ENCODE results near the gene TTK. TPM values are rescaled to one million over a fixed set of nuclear protein-coding genes. Genes with fewer than 3 reads are reported as not detected.

Gene TTK
- total RNA-seq, 2 donors from 2014 or later, result 8.9 to 25.3 TPM

DNA sequence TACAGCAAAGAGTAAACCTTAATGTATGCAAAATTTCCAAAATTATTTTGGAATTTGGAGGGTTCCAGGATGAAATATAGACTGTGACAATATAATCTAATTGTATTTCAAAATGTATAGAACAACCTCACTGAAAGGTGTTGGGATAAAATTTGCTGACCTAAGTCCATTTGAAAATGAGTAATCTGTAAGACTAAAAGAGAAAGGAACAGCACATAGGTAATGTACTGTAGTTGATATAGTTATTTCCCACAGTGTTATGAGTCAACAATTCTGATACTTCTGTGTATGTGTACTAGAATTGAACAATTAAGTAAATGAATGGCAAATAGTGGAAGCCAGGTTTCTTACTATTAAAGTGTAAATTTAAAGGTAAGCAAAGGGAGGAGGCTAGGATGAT is 33.3 kb upstream of the TTK start:
- no peak for DNase-seq
- intact Hi-C loops (cut with DNase I), result no loop called here

DNA sequence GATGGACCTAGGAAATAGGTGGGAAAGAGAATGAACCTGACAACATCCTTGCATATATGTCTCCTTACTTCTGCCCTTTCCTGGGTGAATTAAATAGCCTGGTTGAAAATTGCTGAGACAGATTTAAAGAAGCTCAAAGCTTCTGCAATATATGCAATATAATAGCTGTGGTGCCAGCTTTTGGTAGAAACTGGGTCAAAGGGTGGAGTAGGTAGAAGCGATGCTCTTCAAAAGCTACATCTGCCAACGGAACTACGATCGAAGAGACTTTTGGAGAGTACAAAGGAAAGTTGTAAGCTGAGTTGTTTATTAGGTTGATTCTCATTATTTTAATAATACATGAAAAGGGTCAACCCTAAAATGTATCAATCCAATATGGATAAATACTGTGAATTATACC is 22.8 kb upstream of the TTK start:
- H3K4me1 ChIP-seq, result no peaks in the 10 kb centered on the region
- intact Hi-C loops (cut with DNase I), result no loop called here
- DNase-seq, result no peak

More for the DNA sequence above, 33.3 kb upstream of the TTK start:
- Histone ChIP-seq H3K27ac (no peak overlapping the region), H3K27me3 (no peaks in the 10 kb centered on the region), H3K9ac (ENCODE audit: low read depth in 2 of 2, low read length in 2 of 2) (no peak overlapping the region), H3K4me3 (no peak overlapping the region), H3K36me3 (no peaks in the 10 kb centered on the region), H3K9me3 (no peaks in the 10 kb centered on the region), H3K4me1 (no peaks in the 10 kb centered on the region)
- TF ChIP-seq, protein P1, sequence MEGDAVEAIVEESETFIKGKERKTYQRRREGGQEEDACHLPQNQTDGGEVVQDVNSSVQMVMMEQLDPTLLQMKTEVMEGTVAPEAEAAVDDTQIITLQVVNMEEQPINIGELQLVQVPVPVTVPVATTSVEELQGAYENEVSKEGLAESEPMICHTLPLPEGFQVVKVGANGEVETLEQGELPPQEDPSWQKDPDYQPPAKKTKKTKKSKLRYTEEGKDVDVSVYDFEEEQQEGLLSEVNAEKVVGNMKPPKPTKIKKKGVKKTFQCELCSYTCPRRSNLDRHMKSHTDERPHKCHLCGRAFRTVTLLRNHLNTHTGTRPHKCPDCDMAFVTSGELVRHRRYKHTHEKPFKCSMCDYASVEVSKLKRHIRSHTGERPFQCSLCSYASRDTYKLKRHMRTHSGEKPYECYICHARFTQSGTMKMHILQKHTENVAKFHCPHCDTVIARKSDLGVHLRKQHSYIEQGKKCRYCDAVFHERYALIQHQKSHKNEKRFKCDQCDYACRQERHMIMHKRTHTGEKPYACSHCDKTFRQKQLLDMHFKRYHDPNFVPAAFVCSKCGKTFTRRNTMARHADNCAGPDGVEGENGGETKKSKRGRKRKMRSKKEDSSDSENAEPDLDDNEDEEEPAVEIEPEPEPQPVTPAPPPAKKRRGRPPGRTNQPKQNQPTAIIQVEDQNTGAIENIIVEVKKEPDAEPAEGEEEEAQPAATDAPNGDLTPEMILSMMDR (IDR thresholded peaks at IDR 0.05), result no peak

DNA sequence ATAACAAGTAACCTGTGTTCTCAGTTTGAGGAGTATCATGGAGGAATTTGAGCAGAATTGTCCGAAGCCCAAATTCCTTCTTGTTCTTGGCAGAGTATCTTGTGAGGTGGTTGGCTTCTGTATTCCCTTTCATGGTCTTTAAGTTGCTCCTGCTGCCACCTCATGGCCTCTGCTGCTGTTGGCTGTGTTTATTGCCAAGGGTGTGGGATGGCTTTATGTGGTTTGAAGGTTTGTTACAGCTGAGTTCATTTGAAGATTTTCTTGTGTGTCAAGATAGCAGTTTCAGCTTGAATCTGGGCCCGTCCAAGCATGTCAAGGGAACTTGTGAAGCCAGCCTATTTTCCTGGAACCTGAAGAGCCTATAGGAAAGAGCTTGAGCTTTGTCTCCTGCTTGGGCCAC is 20.2 kb upstream of the TTK start:
- no peaks in the 10 kb centered on the region for H3K27me3 ChIP-seq
- no peak overlapping the region for H3K27ac ChIP-seq
- intact Hi-C loops (cut with DNase I), result no loop called here
- H3K9me3 ChIP-seq, result no peaks in the 10 kb centered on the region
- no peak overlapping the region for H3K4me3 ChIP-seq
- no peak for DNase-seq
- no peaks in the 10 kb centered on the region for H3K4me1 ChIP-seq
- TF ChIP-seq, protein P1 (IDR thresholded peaks at IDR 0.05), result no peak
- no peak overlapping the region for H3K9ac ChIP-seq (ENCODE audit: low read depth in 2 of 2, low read length in 2 of 2)
- H3K36me3 ChIP-seq, result no peaks in the 10 kb centered on the region

More for the DNA sequence above, 22.8 kb upstream of the TTK start:
- Histone ChIP-seq H3K9ac (ENCODE audit: low read depth in 2 of 2, low read length in 2 of 2) (no peak overlapping the region), H3K27ac (no peak overlapping the region), H3K9me3 (no peaks in the 10 kb centered on the region), H3K36me3 (no peaks in the 10 kb centered on the region), H3K4me3 (no peak overlapping the region), H3K27me3 (no peaks in the 10 kb centered on the region)
- TF ChIP-seq, protein P1 (IDR thresholded peaks at IDR 0.05), result no peak

DNA sequence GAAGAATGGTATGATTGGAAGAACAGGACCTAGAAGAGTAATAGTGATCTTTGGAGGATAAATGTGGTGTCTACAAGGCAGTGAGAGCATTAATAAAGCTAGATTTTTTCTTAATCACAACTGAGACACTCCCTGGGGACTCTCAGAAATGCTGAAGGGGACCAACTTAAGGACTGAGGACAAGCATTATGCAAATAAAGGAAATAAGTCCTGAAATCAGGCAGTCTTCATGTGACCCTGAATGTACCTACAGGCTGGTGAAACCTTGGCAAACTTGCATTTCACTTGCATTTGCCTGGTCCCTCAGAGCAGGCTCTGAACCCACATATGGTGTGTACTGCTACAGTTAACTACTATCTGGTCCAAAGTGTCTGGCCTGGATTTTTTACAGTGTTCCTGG is 19.3 kb upstream of the TTK start:
- H3K4me3 ChIP-seq, result no peak overlapping the region
- no peaks in the 10 kb centered on the region for H3K36me3 ChIP-seq
- H3K9ac ChIP-seq (ENCODE audit: low read depth in 2 of 2, low read length in 2 of 2), result no peak overlapping the region
- H3K27ac ChIP-seq, result no peak overlapping the region
- H3K4me1 ChIP-seq, result no peaks in the 10 kb centered on the region
- no peak for DNase-seq
- intact Hi-C loops (cut with DNase I), result no loop called here
- H3K27me3 ChIP-seq, result no peaks in the 10 kb centered on the region
- TF ChIP-seq, protein P1 (IDR thresholded peaks at IDR 0.05), result no peak
- no peaks in the 10 kb centered on the region for H3K9me3 ChIP-seq

DNA sequence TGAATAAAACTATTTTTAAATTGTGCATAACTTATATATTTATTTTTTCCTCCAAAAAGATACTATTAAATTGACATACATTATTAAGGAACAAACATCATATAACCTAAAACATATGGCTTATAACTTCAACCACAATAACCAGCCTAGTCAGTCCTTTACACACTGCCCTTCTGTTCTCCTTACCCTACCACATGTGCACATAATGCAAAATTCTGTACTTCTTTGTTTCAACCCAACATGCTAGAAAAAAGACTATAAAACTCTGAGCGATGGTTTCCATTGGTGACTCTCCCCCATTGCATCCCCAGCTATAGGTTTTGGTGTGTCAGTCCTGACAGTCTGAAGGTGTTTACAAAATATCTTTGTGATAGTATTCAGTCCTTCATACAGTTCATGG is 14.8 kb upstream of the TTK start:
- no peak for DNase-seq
- Histone ChIP-seq H3K27ac (no peak overlapping the region), H3K36me3 (no peaks in the 10 kb centered on the region), H3K9ac (ENCODE audit: low read depth in 2 of 2, low read length in 2 of 2) (no peak overlapping the region), H3K9me3 (no peaks in the 10 kb centered on the region), H3K27me3 (no peaks in the 10 kb centered on the region), H3K4me1 (no peaks in the 10 kb centered on the region), H3K4me3 (no peak overlapping the region)
- intact Hi-C loops (cut with DNase I), result no loop called here
- TF ChIP-seq, protein P1 (IDR thresholded peaks at IDR 0.05), result no peak

Data from colonic mucosa (tissue), 4 donors.